ENCODE measurements around the gene RXRG.

Gene RXRG

GRCh38 chr1:165409657-165410358 lies 35.1 kb downstream of the RXRG start:
- no peak for DNase-seq (ENCODE audit: low read depth, low spot score)

DNA sequence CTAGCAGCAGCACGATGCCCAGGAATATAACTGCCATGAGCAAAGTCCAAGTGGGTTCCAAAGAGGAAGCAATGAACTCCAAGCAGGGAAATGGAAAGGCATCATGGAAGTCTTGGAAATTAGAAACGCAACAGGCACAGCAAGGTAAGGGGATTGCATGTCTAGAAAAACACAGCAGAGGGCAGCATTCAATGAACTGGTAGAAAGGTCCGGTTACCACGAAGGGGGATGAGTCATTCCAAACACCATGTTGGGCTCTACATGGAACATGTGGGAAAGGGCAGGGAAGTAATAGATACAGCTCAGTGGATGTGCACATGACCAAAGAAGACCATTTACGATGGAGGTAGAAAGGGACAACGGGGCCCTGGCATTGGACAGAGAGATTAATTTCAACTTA lies 36.4 kb downstream of the RXRG start:
- DNase-seq (ENCODE audit: low read depth, low spot score) = no peak

DNA sequence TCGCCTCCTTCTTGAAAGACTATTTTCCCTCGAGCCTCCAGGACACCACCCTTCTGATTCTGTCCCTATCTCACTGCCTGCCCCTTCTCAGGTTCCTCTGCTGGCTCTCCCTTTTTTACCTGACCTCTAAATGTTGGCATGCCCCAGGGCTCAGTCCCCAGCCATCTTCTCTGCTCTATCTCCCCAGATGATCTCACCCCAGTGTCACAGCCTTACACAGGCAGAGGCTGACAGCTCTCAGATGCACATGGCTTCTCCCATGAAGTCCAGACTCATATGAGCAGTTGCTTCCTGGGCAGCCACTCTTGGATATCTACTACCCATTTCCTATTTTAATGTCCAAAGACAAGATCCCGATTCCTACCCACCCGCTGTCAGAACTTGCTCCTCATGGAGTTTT lies 37.5 kb downstream of the RXRG start:
- no peak for DNase-seq (ENCODE audit: low read depth, low spot score)

DNA sequence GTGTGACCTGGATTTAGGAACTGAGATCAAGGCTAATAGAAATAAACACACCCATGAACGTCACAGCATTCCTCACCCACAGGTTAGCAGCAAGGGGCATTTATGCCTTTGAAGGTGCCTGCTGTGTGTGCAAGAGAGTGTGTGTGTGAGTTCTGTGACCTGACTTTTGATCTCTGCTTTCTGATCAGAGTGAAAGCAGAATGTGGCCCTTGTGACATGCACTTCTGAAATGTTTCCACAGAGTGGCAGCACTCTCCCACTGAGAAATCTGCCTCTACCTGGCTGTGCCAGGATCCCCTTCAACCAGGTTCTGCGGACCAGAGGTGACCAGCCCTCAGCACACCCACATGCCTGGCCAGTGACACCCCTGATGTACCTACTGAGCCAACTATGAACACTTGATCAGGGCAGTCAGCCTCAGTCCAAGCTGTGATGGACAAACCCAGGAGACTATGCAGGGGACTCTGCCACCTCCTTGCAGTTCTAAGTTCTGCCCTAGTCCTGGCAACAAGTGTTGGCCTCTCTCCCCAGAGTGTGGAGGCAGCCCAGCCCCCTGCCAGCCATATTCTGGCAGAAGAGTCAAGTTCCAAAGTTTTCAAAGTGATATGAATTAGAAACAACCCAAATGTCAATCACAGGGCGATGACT lies 41.0 kb downstream of the RXRG start:
- no peak for DNase-seq (ENCODE audit: low read depth, low spot score)

DNA sequence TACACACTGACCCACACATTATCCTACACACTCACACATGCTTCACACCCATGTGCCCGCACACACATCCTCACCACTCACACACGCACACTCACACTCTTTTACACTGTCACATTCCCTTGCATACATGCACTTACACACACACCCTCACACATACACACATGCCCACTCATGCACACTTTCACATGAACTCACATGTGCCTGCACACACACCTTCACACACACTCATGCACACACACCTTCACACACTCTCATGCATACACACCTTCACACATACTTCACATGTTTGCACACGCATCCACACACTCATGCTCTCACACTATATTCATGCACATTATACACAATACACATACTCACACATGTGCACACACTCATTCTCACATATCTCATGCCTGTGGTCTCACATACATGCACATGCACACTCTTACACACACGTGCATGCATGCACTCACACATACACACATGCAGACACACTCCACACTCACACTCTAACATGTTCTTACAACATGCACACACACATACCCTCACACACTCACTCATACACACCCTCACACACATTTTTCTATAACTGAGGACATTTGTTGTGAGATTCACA lies 42.3 kb downstream of the RXRG start:
- DNase-seq (ENCODE audit: low read depth, low spot score) = no peak

- no peak for DNase-seq (ENCODE audit: low read depth, low spot score)
Observed at GRCh38 chr1:165397944-165398343, 47.0 kb downstream of the RXRG start.

- no peak for DNase-seq (ENCODE audit: low read depth, low spot score)
Observed at GRCh38 chr1:165395901-165396300, 49.0 kb downstream of the RXRG start.

- DNase-seq (ENCODE audit: low read depth, low spot score) = no peak
Observed at GRCh38 chr1:165395478-165395877, 49.4 kb downstream of the RXRG start.

DNA sequence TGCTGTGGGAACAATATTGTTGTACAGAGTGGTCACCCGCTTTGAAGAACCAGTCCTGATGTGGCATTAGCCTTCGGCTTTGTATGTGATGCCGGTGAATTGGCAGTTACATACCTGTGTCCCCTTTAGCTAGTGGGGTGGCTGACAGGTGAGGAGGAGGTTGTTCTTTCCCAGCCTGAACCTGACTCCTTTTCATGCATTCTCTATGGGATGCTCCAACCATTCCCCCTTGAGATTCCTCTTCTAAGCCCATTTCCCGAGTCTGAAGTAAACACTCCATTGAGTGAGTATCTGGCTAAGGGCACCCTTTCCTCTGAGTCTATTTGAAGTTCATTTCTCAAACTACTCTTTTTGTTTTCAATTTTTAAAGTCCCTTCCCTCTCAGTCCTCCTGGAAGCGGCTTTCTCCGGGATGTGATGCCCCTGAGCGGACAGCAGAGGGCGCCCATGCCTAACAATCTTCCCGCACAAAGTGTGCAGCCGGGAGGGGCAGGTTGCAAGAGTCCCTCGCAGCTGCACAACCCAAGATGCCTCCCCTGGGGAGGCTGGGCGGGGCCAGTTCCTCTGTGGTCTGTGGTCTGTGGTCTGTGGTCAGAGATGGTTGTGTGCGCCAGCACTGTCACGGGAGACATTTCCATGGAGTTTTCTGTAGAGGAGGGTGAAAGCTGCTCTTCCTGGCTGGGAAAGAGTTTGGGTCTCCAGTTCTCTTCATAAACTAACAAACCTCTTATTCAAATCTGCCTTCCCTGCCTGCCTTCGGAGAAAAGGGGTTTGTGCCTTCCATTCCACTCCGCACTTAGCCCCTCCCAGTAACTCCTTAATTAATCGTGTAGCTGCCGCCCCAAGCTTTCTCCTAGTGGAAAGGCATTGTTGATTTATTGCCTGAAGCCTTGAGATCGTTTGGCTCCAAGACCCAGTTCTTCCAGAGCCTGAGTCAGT lies 52.0 kb downstream of the RXRG start:
- DNase-seq (ENCODE audit: low read depth, low spot score) = peak; percentile 88

DNA sequence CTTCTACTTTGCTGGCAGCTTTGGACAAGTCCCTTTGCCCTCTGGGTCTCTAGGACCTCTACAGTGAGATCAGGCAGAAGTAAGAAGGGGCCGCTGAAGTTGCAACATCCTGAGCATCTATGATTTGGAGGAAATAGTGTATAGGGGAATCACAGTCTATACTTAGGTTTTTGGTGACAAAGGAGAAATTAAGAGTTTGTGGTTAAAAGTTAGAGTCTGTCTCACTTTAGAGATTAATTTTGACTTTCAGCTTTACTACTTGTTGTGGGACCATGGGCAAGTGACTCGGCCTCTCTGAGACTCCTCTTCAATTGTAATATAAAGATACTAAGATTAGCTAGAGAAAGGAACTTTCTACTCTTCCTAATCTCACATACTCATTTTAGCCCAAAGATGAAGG lies 55.3 kb downstream of the RXRG start:
- DNase-seq (ENCODE audit: low read depth, low spot score) = no peak

DNA sequence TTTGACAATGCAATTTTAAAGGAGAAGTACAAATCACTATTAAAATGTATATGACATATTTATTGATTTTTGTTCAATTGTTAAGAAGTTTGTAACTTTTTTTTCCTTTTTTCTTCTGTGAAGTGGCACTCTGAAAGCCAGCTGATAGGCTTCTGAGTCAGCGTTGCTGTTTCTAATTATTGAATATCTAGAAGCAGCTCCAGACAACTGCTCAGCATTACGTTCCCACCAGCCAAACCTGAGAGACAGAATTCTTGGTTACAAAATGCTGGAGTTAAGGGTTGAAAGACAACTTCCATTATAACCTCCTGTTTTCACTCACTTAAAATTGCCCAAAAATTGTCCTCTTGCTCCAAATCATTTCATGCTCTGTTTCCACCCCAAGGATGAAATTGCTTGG lies 57.0 kb downstream of the RXRG start:
- no peak for DNase-seq (ENCODE audit: low read depth, low spot score)

DNA sequence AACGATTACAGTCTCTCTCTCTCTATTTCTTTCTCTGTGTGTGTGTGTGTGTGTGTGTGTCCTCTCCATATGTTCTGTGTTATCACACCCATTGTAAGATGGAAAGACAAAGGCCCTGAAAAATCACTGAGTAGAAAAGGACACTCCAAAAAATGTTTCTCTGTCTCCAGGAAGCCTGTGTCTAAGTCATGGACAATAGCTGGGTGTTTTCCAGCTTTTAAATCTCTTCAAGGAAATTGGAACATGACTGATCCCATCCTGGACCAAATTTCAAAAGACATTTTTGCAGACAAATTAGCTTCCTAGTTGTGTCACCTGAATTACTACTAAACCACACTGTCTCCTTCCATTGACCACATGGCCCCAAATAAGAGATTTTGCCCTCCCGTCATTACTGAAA lies 57.4 kb downstream of the RXRG start:
- no peak for DNase-seq (ENCODE audit: low read depth, low spot score)

DNA sequence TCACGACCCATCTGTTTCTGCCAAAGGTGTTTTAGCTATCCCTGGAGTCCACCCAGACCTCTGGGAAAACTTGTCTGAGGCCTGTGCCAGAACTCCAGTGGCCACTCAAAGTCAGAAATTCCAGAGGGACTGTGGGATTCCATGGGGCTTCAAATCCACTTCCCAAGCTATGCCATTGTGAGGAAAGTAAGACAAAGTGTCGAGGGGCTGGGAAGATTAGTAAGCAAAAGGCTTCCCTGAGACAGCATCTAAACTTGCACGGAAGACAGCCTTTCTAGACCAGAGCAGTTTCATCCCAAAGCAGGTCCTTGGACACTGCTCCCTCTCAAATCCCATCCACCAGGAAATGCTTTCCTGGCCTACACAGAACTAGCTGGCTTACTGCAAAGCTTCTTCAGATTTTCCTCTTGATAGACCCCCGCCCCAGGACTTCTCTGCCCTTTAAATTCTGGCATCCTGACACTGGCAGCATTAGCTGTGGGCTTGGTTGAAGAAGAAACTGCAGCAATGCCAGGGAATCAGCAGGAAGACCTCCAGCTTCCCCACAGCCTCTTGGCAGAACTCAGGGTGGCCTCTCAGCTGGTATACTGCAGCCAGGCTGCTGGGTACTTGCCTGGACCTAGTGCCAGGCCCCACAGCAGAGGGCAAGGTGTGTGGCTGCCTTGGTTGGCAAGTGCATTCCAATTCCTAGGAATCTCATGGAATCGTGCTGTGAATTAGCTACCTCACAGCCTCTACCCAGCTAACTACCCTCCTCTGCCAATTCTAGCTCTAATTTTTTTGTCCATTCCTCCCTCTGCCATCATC lies 61.1 kb downstream of the RXRG start:
- DNase-seq (ENCODE audit: low read depth, low spot score) = no peak

DNA sequence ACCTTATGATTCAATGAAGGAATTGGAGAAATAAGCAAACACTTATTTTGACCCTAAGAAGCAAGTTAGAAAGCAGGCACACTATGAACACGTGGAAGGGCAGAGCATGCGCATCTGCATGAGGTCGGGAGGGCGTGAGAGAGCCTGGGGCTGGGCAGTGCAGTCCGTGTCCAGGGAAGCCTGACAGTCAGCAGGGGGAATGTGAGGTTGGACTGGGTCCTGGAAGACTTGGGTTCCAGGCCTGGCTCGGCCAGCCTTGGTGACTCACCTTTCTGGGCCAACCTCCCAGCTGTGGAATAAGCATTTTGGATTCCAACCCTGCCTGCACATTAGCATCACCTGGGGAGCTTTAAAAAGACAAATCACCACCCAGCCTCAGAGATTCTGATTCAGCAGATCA lies 61.9 kb downstream of the RXRG start:
- no peak for DNase-seq (ENCODE audit: low read depth, low spot score)

DNA sequence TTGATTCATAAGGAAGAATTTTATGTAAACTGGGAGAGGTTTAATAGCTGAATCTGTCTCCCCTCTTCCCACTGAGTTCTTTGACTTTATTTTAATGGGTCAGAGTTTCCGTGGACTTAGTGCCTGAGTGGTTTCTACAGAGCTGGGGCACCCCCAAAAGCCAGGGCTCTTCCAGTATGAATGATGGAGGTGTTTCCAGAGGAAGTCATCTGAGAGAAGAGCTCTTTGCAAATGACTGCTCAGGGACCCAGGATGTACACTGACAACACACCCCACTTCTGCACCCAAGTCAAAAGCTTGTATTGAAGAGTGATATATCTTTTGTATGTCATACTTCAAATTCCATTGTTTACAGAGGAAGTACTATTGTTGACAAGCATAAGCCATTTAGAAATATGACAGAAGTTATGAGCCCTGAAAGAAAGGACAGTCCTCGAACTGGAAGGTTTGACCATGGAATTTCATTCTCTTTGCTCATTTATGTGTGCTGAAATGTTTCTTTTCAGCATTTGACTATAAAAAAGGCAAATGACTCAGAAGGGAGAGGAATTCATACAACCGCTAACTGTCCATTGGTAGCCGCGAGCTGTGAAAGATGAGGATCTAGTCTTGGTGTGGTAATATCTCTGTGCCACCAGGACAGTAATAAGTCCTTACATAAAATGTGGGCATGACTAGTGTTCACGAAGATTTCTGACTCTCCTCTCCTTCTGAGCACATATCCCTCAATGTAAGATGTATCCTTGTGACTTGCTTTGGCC lies 63.0 kb downstream of the RXRG start:
- no peak for DNase-seq (ENCODE audit: low read depth, low spot score)

- DNase-seq (ENCODE audit: low read depth, low spot score) = no peak
Observed at GRCh38 chr1:165376811-165377311, 68.1 kb downstream of the RXRG start.

- DNase-seq (ENCODE audit: low read depth, low spot score) = no peak
Observed at GRCh38 chr1:165376041-165376810, 68.7 kb downstream of the RXRG start.

GRCh38 chr1:165375623-165376022 lies 69.3 kb downstream of the RXRG start:
- DNase-seq (ENCODE audit: low read depth, low spot score) = no peak

DNA sequence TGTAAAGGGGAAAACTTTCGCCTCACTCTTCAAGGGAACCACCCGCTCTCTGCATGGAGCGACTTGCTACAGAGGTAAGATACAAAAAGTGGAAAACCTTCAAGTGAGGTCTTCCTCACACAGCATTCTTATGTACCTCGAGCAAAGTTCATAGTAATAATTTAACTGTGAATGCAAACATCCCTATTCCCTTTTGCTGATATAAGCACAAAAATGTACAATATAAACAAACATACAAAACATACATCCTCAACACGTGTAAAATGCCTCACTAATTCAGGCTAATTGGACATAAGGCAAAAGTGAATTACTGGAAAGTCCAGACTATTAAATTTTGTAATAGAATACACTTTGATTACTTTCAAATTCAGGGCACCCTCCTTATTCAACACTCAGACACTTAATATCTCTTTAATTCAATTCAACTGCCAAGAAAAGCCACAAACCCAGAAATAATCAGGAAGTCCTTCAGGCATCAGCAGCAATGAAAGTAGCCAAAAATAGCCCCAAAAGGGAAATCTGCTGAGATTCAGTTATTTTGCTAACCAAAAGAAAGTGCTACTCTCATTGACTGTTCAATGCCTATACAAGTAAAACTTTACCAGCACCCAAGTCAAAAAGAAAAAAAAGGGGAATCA lies 73.2 kb downstream of the RXRG start:
- no peak for DNase-seq (ENCODE audit: low read depth, low spot score)
